ENCODE results near the gene SYMPK. TPM values are rescaled to one million over a fixed set of nuclear protein-coding genes. Genes with fewer than 3 reads are reported as not detected.

Gene SYMPK
- total and polyA plus RNA-seq, 8 donors: 65.6 to 77.6 (median 69.1) TPM

- Histone ChIP-seq H3K27me3 (peaks cover 0 to 100% of the 10 kb centered on the region in 2 donors), H3K9me3 (no peaks in the 10 kb centered on the region), H3K4me1 (peaks cover 16 to 54% of the 10 kb centered on the region in 2 donors), H3K4me3 (peak overlapping the region; percentile 64 to 68), H3K36me3 (peaks cover 0 to 7% of the 10 kb centered on the region in 2 donors), H3K27ac (peak overlapping the region; percentile 82 to 95)
- intact Hi-C loops (cut with DNase I): no loop called here
- no peak for ATAC-seq
- TF ChIP-seq CTCF (IDR thresholded peaks at IDR 0.05): no peak
- peak in 1 of 4 donors; percentile 87 for DNase-seq
These were observed 94.3 kb downstream of the SYMPK start for GRCh38 chr19:45768655-45768983.

- DNase-seq: peak; percentile 56 to 89 (median 75)
- intact Hi-C loops (cut with DNase I): no loop called here
- Histone ChIP-seq H3K36me3 (peaks cover 0 to 6% of the 10 kb centered on the region in 2 donors), H3K4me3 (peak overlapping the region; percentile 64 to 68), H3K9me3 (no peaks in the 10 kb centered on the region), H3K27me3 (peaks cover 0 to 100% of the 10 kb centered on the region in 2 donors), H3K27ac (peak overlapping the region; percentile 82 to 95), H3K4me1 (peaks cover 16 to 54% of the 10 kb centered on the region in 2 donors)
- TF ChIP-seq CTCF (IDR thresholded peaks at IDR 0.05): no peak
- peak; percentile 2 for ATAC-seq
These were observed 94.9 kb downstream of the SYMPK start for GRCh38 chr19:45767881-45768654.

- Histone ChIP-seq H3K4me1 (peaks cover 16 to 54% of the 10 kb centered on the region in 2 donors), H3K27ac (peak overlapping the region; percentile 82 to 95), H3K4me3 (peak overlapping the region; percentile 64 to 68), H3K9me3 (no peaks in the 10 kb centered on the region), H3K36me3 (no peaks in the 10 kb centered on the region), H3K27me3 (peaks cover 0 to 100% of the 10 kb centered on the region in 2 donors)
- TF ChIP-seq CTCF (IDR thresholded peaks at IDR 0.05): no peak
- DNase-seq: peak; percentile 81 to 92 (median 86)
- peak; percentile 10 for ATAC-seq
- intact Hi-C loops (cut with DNase I): no loop called here
These were observed 95.5 kb downstream of the SYMPK start for GRCh38 chr19:45767410-45767880.

GRCh38 chr19:45766869-45767346, 96.0 kb downstream of the SYMPK start:
- no peaks in the 10 kb centered on the region for H3K9me3 ChIP-seq
- no peaks in the 10 kb centered on the region for H3K36me3 ChIP-seq
- no peak for TF ChIP-seq CTCF (IDR thresholded peaks at IDR 0.05)
- peak overlapping the region; percentile 82 to 95 for H3K27ac ChIP-seq
- ATAC-seq (no peak), DNase-seq (peak in 1 of 4 donors; percentile 81)
- H3K4me1 ChIP-seq: peaks cover 16 to 54% of the 10 kb centered on the region in 2 donors
- peak overlapping the region; percentile 64 to 68 for H3K4me3 ChIP-seq
- intact Hi-C loops (cut with DNase I): no loop called here
- peaks cover 0 to 100% of the 10 kb centered on the region in 2 donors for H3K27me3 ChIP-seq

GRCh38 chr19:45766296-45766868, 96.6 kb downstream of the SYMPK start:
- intact Hi-C loops (cut with DNase I): no loop called here
- peaks cover 0 to 100% of the 10 kb centered on the region in 2 donors for H3K27me3 ChIP-seq
- TF ChIP-seq CTCF (IDR thresholded peaks at IDR 0.05): no peak
- no peaks in the 10 kb centered on the region for H3K36me3 ChIP-seq
- peak in 1 of 4 donors; percentile 76 for DNase-seq
- ATAC-seq: no peak
- peak overlapping the region; percentile 64 to 68 for H3K4me3 ChIP-seq
- peak overlapping the region; percentile 82 to 95 for H3K27ac ChIP-seq
- H3K9me3 ChIP-seq: no peaks in the 10 kb centered on the region
- H3K4me1 ChIP-seq: peaks cover 16 to 54% of the 10 kb centered on the region in 2 donors
